ENCODE results near the gene PLEKHA7. TPM values are rescaled to one million over a fixed set of nuclear protein-coding genes. Genes with fewer than 3 reads are reported as not detected.

Gene PLEKHA7
- total and polyA plus RNA-seq, 2 of the 4 experiments (the other 2 are of a cell fraction): 0.12 TPM; not detected in 1

DNA sequence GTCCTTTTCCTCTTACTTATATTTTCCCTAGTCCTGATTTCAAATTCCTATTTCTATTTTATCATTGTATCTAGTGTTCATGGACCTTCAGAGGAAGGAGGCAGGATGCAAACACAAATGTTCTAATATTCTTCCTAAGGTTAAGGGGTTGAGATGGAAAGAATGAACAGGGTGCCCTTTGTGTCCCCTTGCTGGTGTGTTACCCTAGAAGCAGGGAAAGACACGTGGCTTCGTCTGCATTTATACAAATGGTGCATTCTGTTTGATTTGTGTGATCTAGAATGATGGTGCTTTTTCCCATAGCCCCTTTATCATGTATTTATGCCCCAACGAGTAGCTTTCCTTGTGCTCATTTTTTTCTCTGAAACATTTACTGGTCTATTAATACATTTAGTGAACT, 76.2 kb downstream of the PLEKHA7 start:
- no peak for ATAC-seq (ENCODE audit: low read depth)
- no peak overlapping the region for H4K91ac ChIP-seq (ENCODE audit: insufficient read depth, low read depth, low read length)
- intact Hi-C loops (cut with micrococcal nuclease) (loop anchor here (5.0 kb wide), 1 partner anchor 151 kb away; no protein-coding TSS in a partner anchor), in situ Hi-C loops (cut with MboI; ENCODE audit: low sequenced_read_pairs) (loop anchor here (25.0 kb wide), 1 partner anchor 574 kb away; no protein-coding TSS in a partner anchor), dilution Hi-C loops (cut with HindIII; ENCODE audit: low sequenced_read_pairs, unreplicated experiment) (no loop called here)
- H3K56ac ChIP-seq (ENCODE audit: extremely low read depth, insufficient read depth, low read length): no peak overlapping the region
- H2BK5ac ChIP-seq (ENCODE audit: low read depth, low read length, poor library complexity, severe bottlenecking): no peak overlapping the region
- H2BK20ac ChIP-seq (ENCODE audit: low read depth, low read length): no peak overlapping the region
- H4K8ac ChIP-seq (ENCODE audit: low read depth in 2 of 2, low read length in 2 of 2): no peak overlapping the region
- H3K27ac ChIP-seq (ENCODE audit: insufficient read depth, low read length): no peak overlapping the region
- H2BK120ac ChIP-seq (ENCODE audit: low read depth, low read length): no peak overlapping the region
- H3K4me1 ChIP-seq (ENCODE audit: control insufficient read depth, insufficient read depth, low read length): no peaks in the 10 kb centered on the region
- no TSS peak for BruUV-seq (replicated peaks)
- no peak overlapping the region for H3K4ac ChIP-seq (ENCODE audit: low read depth, low read length)
- H3K9ac ChIP-seq (ENCODE audit: low read depth, low read length): no peak overlapping the region
- CTCF ChIA-PET: interaction anchor here (0.5 to 1.5 kb wide), 2 partner anchors 140 to 151 kb away, joined by 6 read pairs; no protein-coding TSS in a partner anchor
- H3K9me3 ChIP-seq (ENCODE audit: control insufficient read depth, insufficient read depth, low read length): no peaks in the 10 kb centered on the region
- no peaks in the 10 kb centered on the region for H3K36me3 ChIP-seq (ENCODE audit: control insufficient read depth, insufficient read depth, low read length)
- no peak overlapping the region for H2AFZ ChIP-seq (replicated peaks; ENCODE audit: low read length, poor library complexity)
- H3K9me1 ChIP-seq (ENCODE audit: insufficient read depth, low read length): no peaks in the 10 kb centered on the region
- no peak overlapping the region for H2BK15ac ChIP-seq (ENCODE audit: low read depth, low read length)
- POLR2A ChIA-PET (ENCODE audit: unreplicated experiment): no interaction called here
- TF ChIP-seq POLR2A (IDR thresholded peaks at IDR 0.05; ENCODE audit: low read depth, low read length) (no peak), MAFK (IDR thresholded peaks at IDR 0.05; ENCODE audit: low read depth, low read length) (no peak), RAD21 (IDR thresholded peaks at IDR 0.05; ENCODE audit: low read length) (no peak), MAZ (IDR thresholded peaks at IDR 0.05; ENCODE audit: borderline replicate concordance, low read depth, low read length) (no peak), MXI1 (IDR thresholded peaks at IDR 0.05; ENCODE audit: borderline replicate concordance, low read depth, low read length) (no peak), FOS (IDR thresholded peaks at IDR 0.05; ENCODE audit: low read depth, low read length) (no peak), CHD1 (IDR thresholded peaks at IDR 0.05; ENCODE audit: low read depth, low read length) (no peak), RCOR1 (IDR thresholded peaks at IDR 0.05; ENCODE audit: insufficient replicate concordance, low read length) (no peak), SMC3 (IDR thresholded peaks at IDR 0.05; ENCODE audit: low read depth, low read length) (no peak), BHLHE40 (IDR thresholded peaks at IDR 0.05; ENCODE audit: low read depth, low read length) (no peak), RFX5 (IDR thresholded peaks at IDR 0.05; ENCODE audit: low read depth, low read length) (no peak), CEBPB (IDR thresholded peaks at IDR 0.05; ENCODE audit: low read depth, low read length) (no peak), NFE2L2 (IDR thresholded peaks at IDR 0.05; ENCODE audit: low read depth, low read length) (no peak)
- TF ChIP-seq, protein P1, sequence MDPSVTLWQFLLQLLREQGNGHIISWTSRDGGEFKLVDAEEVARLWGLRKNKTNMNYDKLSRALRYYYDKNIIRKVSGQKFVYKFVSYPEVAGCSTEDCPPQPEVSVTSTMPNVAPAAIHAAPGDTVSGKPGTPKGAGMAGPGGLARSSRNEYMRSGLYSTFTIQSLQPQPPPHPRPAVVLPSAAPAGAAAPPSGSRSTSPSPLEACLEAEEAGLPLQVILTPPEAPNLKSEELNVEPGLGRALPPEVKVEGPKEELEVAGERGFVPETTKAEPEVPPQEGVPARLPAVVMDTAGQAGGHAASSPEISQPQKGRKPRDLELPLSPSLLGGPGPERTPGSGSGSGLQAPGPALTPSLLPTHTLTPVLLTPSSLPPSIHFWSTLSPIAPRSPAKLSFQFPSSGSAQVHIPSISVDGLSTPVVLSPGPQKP (IDR thresholded peaks at IDR 0.05; ENCODE audit: borderline replicate concordance, low read depth, low read length): no peak
- TF ChIP-seq, protein P2, sequence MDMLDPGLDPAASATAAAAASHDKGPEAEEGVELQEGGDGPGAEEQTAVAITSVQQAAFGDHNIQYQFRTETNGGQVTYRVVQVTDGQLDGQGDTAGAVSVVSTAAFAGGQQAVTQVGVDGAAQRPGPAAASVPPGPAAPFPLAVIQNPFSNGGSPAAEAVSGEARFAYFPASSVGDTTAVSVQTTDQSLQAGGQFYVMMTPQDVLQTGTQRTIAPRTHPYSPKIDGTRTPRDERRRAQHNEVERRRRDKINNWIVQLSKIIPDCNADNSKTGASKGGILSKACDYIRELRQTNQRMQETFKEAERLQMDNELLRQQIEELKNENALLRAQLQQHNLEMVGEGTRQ (IDR thresholded peaks at IDR 0.05; ENCODE audit: low read depth, low read length): no peak
- TF ChIP-seq, protein P3, sequence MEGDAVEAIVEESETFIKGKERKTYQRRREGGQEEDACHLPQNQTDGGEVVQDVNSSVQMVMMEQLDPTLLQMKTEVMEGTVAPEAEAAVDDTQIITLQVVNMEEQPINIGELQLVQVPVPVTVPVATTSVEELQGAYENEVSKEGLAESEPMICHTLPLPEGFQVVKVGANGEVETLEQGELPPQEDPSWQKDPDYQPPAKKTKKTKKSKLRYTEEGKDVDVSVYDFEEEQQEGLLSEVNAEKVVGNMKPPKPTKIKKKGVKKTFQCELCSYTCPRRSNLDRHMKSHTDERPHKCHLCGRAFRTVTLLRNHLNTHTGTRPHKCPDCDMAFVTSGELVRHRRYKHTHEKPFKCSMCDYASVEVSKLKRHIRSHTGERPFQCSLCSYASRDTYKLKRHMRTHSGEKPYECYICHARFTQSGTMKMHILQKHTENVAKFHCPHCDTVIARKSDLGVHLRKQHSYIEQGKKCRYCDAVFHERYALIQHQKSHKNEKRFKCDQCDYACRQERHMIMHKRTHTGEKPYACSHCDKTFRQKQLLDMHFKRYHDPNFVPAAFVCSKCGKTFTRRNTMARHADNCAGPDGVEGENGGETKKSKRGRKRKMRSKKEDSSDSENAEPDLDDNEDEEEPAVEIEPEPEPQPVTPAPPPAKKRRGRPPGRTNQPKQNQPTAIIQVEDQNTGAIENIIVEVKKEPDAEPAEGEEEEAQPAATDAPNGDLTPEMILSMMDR (conservative IDR thresholded peaks at IDR 0.05; ENCODE audit: low read depth, low read length): no peak
- H4K5ac ChIP-seq (ENCODE audit: low read depth, low read length): no peak overlapping the region
- WGBS, 2 experiments (ENCODE audit: extremely low coverage in 2 of 2, insufficient read length in 1 of 2): no CpG with 5 or more reads among the region's 3 CpGs
- H3K4me2 ChIP-seq (ENCODE audit: low read depth, low read length): no peak overlapping the region
- DNase-seq: no peak
- no peak overlapping the region for H2AK5ac ChIP-seq (ENCODE audit: low read depth, low read length)
- H3K23ac ChIP-seq (ENCODE audit: low read depth, low read length): no peak overlapping the region
- H3K79me1 ChIP-seq (ENCODE audit: low read depth in 1 of 2, low read length in 2 of 2): no peaks in the 10 kb centered on the region
- H3K4me3 ChIP-seq (ENCODE audit: insufficient read depth, low read depth, low read length): no peak overlapping the region
- H3K18ac ChIP-seq (ENCODE audit: low read depth, low read length): no peak overlapping the region
- no peak overlapping the region for H2AK9ac ChIP-seq (replicated peaks; ENCODE audit: low read depth, low read length, poor library complexity)
- no peaks in the 10 kb centered on the region for H4K20me1 ChIP-seq (ENCODE audit: insufficient read depth, low read length)
- no peak overlapping the region for H3K14ac ChIP-seq (replicated peaks; ENCODE audit: low read depth, low read length)
- H3K27me3 ChIP-seq (ENCODE audit: control insufficient read depth, insufficient read depth, low read length): peaks cover 17% of the 10 kb centered on the region
